ENCODE data around the gene XDH. TPM values are rescaled to one million over a fixed set of nuclear protein-coding genes. Genes with fewer than 3 reads are reported as not detected.

XDH gene
- total RNA-seq, 1 experiment from 2014 or later = 0.89 TPM

Other genes with a start within 250 kb of the XDH start
- gene CAPN14, start 197.2 kb downstream of the XDH start, total RNA-seq (2014; rRNA removed; shearing (Covaris generic)) = 0.30 and 1.0 TPM in 2 replicates
- gene EHD3, start 180.6 kb downstream of the XDH start, total RNA-seq (2014; rRNA removed; shearing (Covaris generic)) = 9.8 and 19.2 TPM in 2 replicates
- gene SRD5A2, start 166.2 kb upstream of the XDH start, total RNA-seq (2014; rRNA removed; shearing (Covaris generic)) = not detected in 2 replicates